ENCODE results near the gene PDE4B. TPM values are rescaled to one million over a fixed set of nuclear protein-coding genes. Genes with fewer than 3 reads are reported as not detected.

Gene PDE4B
- total RNA-seq, 1 donor from 2014 or later, result 29.0 TPM

DNA sequence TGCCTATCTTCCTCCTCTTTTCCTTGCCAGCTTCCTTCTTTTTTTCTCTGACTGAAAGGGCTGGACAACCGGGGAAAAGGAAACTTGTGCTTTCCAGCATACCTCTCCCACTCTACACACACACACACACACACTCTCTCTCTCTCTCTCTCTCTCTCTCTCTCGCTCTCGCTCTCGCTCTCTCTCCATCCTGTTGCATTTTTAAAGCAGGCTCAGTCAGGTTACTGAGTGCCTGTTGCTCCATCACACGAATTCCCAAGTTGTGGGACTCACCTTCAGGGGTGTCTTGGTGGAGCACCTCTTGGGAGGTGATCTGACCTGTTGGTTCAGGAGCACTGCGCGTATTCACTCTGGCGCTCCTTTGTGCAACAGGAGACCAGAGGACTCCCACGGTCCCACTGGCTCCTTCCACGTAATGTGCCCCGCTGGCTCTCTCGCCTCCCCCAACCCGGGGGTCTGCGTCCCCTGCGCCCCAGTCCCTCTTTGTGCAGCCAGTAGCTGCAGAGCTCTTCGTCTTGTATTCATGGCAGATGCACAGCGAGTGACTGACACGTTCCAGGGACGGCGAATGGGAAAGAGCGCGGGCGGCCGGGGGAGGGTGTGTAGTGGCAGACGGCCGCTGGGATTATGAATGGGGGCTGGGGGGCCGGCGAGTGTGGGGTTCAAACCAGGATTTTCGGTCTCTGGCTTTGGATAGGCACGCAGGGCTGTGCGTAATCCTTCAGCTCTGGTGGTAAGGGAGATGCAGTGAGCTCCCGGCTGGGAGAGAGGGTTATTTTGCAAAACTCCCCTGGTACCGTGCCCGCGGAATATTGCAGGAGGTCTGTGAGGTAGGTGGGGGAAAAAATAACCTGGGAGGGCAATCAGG lies 660 bp upstream of the PDE4B start:
- H3K27me3 ChIP-seq, result no peaks in the 10 kb centered on the region
- peaks cover 11% of the 10 kb centered on the region for H3K4me1 ChIP-seq
- no peak for DNase-seq (ENCODE audit: extremely low spot score in 2 of 2)
- no peaks in the 10 kb centered on the region for H3K36me3 ChIP-seq
- no peaks in the 10 kb centered on the region for H3K9me3 ChIP-seq
- H3K4me3 ChIP-seq, result peak overlapping the region; percentile 36 to 42
- intact Hi-C loops (cut with DNase I), result no loop called here
- TF ChIP-seq POLR2AphosphoS5 (IDR thresholded peaks at IDR 0.05; ENCODE audit: insufficient read depth in 1 of 2, low read depth in 1 of 2), result no peak
- H3K27ac ChIP-seq, result peak overlapping the region; percentile 20

DNA sequence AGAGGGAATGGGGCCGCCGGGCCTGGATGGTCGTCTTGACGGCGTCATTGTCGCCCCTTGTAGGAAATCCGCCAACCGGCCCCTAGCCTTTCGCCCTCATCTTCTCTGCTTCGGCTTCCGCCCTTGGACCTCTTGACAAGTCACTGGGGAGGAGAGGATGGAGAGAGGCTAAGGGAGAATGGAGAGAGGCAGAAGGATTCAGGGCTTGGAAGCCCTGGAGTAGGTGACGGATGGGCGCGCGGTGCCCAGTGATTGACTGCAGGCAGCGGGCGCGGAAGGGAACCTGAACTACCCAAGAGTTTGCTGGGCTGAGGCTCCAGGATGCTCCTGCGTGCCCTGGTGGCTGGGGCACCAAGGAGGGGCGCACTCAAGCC lies 651 bp downstream of the PDE4B start:
- Histone ChIP-seq H3K36me3 (no peaks in the 10 kb centered on the region), H3K27ac (no peak overlapping the region), H3K4me1 (peaks cover 11% of the 10 kb centered on the region), H3K27me3 (no peaks in the 10 kb centered on the region), H3K9me3 (no peaks in the 10 kb centered on the region), H3K4me3 (peak overlapping the region; percentile 36 to 42)
- no peak for TF ChIP-seq POLR2AphosphoS5 (IDR thresholded peaks at IDR 0.05; ENCODE audit: insufficient read depth in 1 of 2, low read depth in 1 of 2)
- no peak for TF ChIP-seq POLR2A (IDR thresholded peaks at IDR 0.05)
- TF ChIP-seq, protein P1, sequence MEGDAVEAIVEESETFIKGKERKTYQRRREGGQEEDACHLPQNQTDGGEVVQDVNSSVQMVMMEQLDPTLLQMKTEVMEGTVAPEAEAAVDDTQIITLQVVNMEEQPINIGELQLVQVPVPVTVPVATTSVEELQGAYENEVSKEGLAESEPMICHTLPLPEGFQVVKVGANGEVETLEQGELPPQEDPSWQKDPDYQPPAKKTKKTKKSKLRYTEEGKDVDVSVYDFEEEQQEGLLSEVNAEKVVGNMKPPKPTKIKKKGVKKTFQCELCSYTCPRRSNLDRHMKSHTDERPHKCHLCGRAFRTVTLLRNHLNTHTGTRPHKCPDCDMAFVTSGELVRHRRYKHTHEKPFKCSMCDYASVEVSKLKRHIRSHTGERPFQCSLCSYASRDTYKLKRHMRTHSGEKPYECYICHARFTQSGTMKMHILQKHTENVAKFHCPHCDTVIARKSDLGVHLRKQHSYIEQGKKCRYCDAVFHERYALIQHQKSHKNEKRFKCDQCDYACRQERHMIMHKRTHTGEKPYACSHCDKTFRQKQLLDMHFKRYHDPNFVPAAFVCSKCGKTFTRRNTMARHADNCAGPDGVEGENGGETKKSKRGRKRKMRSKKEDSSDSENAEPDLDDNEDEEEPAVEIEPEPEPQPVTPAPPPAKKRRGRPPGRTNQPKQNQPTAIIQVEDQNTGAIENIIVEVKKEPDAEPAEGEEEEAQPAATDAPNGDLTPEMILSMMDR (IDR thresholded peaks at IDR 0.05), result no peak
- no peak for DNase-seq (ENCODE audit: extremely low spot score in 2 of 2)
- intact Hi-C loops (cut with DNase I), result no loop called here

DNA sequence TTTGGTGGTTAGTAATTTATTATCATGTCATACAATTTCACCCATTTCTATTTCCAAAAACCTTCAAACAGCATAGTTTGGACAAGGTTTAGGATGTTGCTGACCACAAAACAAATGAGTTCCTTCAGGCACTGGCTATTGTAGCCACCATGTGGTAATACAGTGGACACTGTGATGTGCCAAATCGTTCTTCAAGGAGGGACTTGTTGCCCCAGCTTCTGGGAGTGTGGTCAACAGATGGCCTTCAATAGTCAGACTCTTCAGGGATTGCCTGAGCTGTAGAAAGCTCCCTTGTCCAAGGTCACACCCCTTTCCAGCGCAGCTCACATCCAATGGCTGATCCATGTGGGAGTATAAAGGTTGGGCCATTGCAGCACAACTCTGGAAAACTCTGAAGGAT lies 2.6 kb downstream of the PDE4B start:
- H3K27ac ChIP-seq, result no peak overlapping the region
- intact Hi-C loops (cut with DNase I), result no loop called here
- DNase-seq (ENCODE audit: extremely low spot score in 2 of 2), result no peak
- no peak overlapping the region for H3K4me3 ChIP-seq
- TF ChIP-seq, protein P1 (IDR thresholded peaks at IDR 0.05), result no peak
- no peak for TF ChIP-seq POLR2A (IDR thresholded peaks at IDR 0.05)
- TF ChIP-seq POLR2AphosphoS5 (IDR thresholded peaks at IDR 0.05; ENCODE audit: insufficient read depth in 1 of 2, low read depth in 1 of 2), result no peak
- H3K27me3 ChIP-seq, result no peaks in the 10 kb centered on the region
- H3K4me1 ChIP-seq, result peaks cover 11% of the 10 kb centered on the region
- no peaks in the 10 kb centered on the region for H3K36me3 ChIP-seq
- H3K9me3 ChIP-seq, result no peaks in the 10 kb centered on the region

DNA sequence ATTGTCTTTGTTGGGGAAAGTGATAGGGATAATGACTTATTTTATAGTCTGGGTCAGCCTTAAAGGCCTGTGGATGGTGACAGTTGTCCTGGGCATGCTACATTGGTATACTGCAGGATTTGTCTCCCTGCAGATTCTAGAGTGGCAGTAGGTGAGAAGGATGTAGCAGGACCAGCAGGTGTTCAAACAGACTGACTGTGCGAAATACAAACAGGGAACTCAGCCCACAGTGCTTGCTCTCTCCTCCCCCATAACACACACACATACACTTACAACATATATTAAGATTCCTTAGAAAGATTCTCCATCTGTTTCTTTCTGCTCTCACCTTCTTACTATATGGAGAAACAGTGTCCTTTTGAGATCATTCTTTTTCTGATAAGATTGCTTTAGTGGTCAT lies 6.9 kb downstream of the PDE4B start:
- no peak for TF ChIP-seq POLR2A (IDR thresholded peaks at IDR 0.05)
- no peak for TF ChIP-seq POLR2AphosphoS5 (IDR thresholded peaks at IDR 0.05; ENCODE audit: insufficient read depth in 1 of 2, low read depth in 1 of 2)
- TF ChIP-seq, protein P1 (IDR thresholded peaks at IDR 0.05), result no peak
- H3K36me3 ChIP-seq, result no peaks in the 10 kb centered on the region
- H3K4me3 ChIP-seq, result no peak overlapping the region
- H3K27me3 ChIP-seq, result no peaks in the 10 kb centered on the region
- H3K4me1 ChIP-seq, result no peaks in the 10 kb centered on the region
- DNase-seq (ENCODE audit: extremely low spot score in 2 of 2), result no peak
- no peaks in the 10 kb centered on the region for H3K9me3 ChIP-seq
- intact Hi-C loops (cut with DNase I), result no loop called here
- H3K27ac ChIP-seq, result no peak overlapping the region

DNA sequence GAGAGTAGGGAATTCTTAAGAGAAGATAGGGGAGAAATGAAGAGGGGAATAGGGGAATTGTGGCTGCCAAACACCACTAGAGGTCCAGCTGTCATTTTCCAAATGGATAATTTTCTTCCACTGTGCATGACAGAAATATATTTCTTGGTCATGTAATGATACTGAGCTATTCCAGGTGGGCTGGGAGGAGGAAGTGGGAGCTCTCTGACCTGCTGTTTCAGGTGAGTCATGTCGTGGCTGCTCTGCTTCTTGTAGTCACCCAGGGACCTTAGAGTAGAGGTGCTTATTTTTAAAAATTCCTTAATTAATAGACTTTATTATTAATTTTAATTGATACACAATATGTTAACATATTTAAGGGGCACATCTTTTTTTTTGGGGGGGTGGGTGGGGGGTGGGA lies 11.9 kb downstream of the PDE4B start:
- Histone ChIP-seq H3K36me3 (no peaks in the 10 kb centered on the region), H3K9me3 (no peaks in the 10 kb centered on the region), H3K27ac (no peak overlapping the region), H3K4me3 (no peak overlapping the region), H3K27me3 (no peaks in the 10 kb centered on the region), H3K4me1 (no peaks in the 10 kb centered on the region)
- intact Hi-C loops (cut with DNase I), result no loop called here
- TF ChIP-seq, protein P1 (IDR thresholded peaks at IDR 0.05), result no peak
- TF ChIP-seq POLR2AphosphoS5 (IDR thresholded peaks at IDR 0.05; ENCODE audit: insufficient read depth in 1 of 2, low read depth in 1 of 2), result no peak
- DNase-seq (ENCODE audit: extremely low spot score in 2 of 2), result no peak

Measured in vagina (tissue), 2 donors.